KBM-7 (cell line): Measurements from ENCODE around the gene HCLS1.
"Not testable (repeated sequence)": the region's sequence is repeated elsewhere in the genome, so short reads cannot be mapped to it uniquely, and the experiment has no call there.

Experiments
- DNase-seq: peaks from one replicate; pipeline ENCODE4 v3.0.0-alpha.2; 2015
- in situ Hi-C: fragments of 300-500 bp; cut with MboI; formaldehyde crosslinking; loops from 2 replicates; pipeline ENCODE4 v1.14.3; 2020; ENCODE audit warnings: low sequenced_read_pairs, low pct_unique_long_range_greater_than_20kb, mixed read lengths

HCLS1 gene

GRCh38 chr3:121619691-121620090 is 41.0 kb downstream of the HCLS1 start:
- DNase-seq = no peak
- in situ Hi-C loops = no loop called here

DNA sequence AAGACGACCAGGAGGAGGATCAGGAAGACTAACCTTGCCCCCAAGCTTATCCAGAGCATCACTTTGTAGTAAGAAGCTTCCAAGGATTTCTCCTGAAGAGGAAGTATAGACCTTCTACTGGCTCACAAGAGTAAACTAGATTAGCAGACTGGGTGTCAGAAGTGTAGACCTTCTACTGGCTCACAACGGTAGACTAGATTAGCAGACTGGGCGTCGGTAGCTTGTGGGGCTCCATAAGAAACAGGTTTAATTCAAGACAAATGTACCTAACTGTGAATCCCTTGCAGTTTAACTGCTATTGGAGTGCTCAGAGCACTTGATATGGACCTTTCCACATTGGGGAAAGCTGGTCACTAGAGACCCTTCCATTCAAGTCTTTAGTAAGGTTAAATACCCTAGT is 54.6 kb downstream of the HCLS1 start:
- no peak for DNase-seq
- in situ Hi-C loops = no loop called here

DNA sequence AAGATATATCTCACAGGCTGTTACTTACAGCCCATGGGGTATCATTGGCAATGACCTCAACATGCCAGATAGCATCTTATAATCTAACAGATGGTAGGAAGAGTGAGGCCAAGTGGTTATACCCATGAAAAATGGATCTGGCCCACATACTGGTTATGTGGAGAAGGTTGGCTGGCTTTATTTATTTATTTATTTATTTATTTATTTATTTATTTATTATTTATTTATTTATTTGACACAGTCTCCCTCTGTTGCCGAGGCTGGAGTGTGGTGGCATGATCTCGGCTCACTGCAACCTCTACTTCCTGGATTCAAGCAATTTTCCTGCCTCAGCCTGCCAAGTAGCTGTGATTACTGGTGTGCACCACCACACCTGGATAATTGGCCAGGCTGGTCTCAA is 55.9 kb downstream of the HCLS1 start:
- in situ Hi-C loops = no loop called here

DNA sequence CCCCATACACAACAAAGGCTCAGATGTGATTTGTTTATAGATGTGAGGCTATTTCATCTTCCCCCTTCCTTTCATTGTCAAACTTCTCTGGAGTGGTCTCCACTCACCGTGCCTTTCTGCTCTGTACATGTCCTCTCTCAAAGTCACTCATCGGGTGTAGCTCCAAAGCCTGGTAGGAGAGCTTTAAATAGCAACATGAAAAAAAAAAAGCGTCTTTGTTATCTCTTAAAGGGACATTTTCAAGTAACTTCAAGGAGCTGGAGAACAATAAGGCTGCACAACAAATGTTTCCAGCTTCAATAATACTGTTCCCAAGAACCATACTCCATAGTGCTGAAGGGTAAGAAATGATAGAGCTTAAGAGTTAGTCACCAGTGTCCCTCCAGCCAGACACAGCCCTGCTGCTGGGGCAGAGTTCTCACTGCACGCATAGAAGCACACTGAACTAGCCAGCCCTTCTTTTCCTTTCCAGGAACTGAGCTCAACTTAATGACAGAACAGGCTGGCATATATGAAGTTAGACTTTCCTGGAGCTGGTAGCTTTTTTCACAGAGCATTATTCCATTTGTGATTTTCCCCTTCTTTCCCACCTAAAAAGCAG is 59.4 kb downstream of the HCLS1 start:
- in situ Hi-C loops = no loop called here

More for the DNA sequence above, 55.9 kb downstream of the HCLS1 start:
- no peak for DNase-seq

DNA sequence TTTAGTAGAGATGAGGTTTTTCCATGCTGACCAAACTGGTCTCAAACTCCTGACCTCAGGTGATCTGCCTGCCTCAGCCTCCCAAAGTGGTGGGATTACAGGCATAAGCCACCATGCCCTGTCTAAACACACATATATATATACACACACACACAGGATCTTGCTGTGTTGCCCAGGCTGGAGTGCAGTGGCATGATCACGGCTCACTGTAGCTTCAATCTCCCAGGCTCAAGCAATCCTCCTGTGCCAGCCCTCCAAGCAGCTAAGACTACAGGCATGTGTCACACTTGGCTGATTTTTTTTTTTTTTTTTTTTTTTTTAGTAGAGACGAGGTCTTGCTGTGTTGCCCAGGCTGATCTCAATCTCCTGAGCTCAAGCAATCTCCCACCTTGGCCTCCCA is 60.8 kb downstream of the HCLS1 start:
- not testable (repeated sequence) for DNase-seq

More for the DNA sequence above, 59.4 kb downstream of the HCLS1 start:
- DNase-seq = no peak

GRCh38 chr3:121598564-121598963 is 62.1 kb downstream of the HCLS1 start:
- in situ Hi-C loops = no loop called here
- no peak for DNase-seq

More for the DNA sequence above, 60.8 kb downstream of the HCLS1 start:
- in situ Hi-C loops = not testable (repeated sequence)

DNA sequence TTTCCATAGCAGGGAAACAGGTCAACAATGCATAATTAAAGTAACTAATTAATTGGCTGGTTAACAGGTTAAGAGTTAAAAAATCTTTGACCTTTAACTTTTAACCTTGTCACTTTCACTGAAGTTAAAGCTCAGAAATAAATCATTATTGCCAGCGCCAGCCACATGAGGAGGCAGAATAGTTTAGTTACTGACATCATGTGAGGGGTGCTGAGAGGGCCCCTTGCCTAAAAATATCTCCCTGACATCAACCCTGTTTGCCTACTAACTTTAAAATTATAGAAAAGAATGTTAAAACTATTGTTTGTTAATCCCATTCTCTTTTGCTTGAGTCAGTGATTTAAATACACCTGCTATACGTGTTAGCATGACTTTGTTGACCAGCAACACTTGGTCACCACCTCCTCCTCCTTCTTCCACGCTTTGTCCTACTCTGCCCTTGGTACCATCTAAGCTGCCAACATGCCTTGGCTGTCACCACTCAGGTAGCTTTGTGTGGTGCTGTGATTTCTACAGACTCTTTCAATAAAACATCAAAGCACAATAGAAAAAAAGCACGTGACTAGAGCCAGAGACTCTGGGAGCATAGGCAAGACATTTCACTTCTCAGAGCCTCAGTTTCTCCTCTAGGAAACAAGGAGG is 64.8 kb downstream of the HCLS1 start:
- in situ Hi-C loops = no loop called here
- DNase-seq = no peak

DNA sequence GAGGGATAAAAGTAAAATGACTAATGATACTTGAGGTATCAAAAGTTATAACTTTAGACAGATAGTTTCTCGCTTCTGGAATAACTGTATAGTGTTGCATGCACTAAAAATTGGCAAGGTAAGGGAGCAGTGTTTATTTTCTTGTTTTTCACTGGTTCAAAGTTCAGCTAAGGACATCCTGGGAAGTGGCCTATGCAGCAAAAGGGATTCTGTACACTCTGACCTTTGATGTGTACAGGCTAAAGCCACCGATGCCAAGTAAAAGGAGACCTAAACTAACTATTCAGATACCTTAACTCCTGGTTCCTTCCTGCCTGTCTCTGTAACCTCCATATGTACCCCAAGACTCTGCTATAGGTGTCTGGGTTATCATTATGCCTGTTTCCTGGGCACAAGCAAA is 65.9 kb downstream of the HCLS1 start:
- no peak for DNase-seq
- in situ Hi-C loops = no loop called here

DNA sequence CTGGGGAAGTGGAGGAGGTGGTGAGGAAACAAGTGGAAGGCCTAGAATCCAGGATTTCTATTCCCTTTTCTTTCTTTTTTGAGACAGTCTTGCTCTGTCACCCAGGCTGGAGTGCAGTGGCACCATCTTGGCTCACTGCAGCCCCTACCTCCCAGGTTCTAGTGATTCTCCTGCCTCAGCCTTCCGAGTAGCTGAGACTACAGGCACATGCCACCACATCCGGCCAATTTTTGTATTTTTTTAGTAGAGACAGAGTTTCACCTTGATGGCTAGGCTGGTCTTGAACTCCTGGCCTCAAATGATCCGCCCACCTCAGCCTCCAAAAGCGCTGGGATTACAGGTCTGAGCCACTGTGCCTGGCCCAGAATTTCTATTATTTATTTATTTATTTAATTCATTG is 66.9 kb downstream of the HCLS1 start:
- in situ Hi-C loops, DNase-seq: not testable (repeated sequence)

GRCh38 chr3:121592856-121593702 is 67.6 kb downstream of the HCLS1 start, which contains the start of gene FBXO40:
Gene FBXO40, plus strand, starts transcription at chr3:121593379. Its CDS starts 27,197 bp downstream, at chr3:121620576.
- in situ Hi-C loops = no loop called here
- no peak for DNase-seq

DNA sequence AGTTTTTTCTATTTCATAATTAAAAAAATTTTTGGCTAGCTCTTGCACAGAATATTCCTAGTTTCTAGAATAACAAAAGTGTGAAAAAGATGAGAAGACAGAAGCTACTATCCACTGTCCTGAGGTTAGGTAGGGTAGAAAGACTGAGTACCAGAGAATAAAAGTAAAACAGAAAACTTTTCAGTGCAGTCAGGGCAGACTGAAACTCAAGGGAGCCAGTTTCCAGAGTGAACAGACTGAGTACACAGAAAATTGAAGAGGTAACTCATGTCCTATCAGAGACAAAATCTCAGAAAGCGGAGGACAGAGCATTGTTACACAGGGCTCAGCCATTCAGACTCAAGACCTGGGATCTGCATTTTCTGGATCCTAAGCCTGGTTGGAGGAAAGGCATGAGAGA is 76.3 kb downstream of the HCLS1 start:
- in situ Hi-C loops = no loop called here
- DNase-seq = no peak

GRCh38 chr3:121581691-121582090 is 79.0 kb downstream of the HCLS1 start:
- no peak for DNase-seq
- in situ Hi-C loops = no loop called here
